GM18520 (cell line): ENCODE results near the gene MAST2.
"Not testable (repeated sequence)": the region's sequence is repeated elsewhere in the genome, so short reads cannot be mapped to it uniquely, and the experiment has no call there.

Experiments used
- ATAC-seq: cut with Tn5 transposase; IDR thresholded peaks from one replicate; pipeline ENCODE4 v1.9.1; 2021; ENCODE audit not compliant: unreplicated experiment

MAST2 gene

GRCh38 chr1:46056325-46056724, 252.9 kb downstream of the MAST2 start:
- no peak for ATAC-seq

- ATAC-seq, result not testable (repeated sequence)
Observed at GRCh38 chr1:46057215-46057614, 253.8 kb downstream of the MAST2 start.

DNA sequence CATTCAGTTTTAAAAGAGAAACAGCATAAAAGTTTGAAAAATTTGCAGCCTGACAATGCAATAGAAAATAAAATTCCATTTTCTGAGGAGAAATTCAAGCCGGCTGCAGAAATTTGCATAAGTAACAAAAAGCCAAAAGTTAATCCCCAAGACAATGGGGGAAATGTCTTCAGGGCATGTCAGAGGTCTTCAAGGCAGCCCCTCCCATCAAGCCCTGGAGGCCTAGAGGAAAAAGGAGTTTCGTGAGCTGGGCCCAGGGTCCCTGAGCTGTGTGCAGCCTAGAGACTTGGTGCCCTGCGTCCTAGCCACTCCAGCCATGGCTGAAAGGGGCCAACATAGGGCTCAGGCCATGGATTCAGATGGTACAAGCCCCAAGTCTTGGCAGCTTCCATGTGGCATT, 254.4 kb downstream of the MAST2 start:
- ATAC-seq, result no peak

- ATAC-seq, result no peak
Observed at GRCh38 chr1:46058936-46059335, 255.5 kb downstream of the MAST2 start.

DNA sequence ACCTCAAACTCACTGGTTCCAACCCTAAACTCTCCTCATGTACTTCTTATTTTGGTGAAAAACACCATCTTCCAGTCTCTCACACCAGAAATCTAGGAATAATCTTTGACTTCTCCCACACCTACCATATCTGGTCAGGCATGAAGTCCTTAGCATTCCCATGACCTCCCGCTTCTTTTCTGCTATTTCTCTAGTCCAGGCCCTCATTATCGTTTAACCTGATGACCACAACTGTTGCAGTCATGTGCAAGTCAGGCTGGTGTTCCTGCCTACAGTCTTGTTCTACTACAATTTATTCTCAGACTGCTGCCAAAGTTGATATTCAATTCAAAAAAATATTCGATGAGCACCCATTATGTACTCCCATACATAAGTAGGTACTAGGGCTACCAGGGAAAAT, 257.7 kb downstream of the MAST2 start:
- ATAC-seq, result no peak

- ATAC-seq, result no peak
Observed at GRCh38 chr1:46062651-46063319, 259.4 kb downstream of the MAST2 start.

GRCh38 chr1:46064708-46065107, 261.3 kb downstream of the MAST2 start:
- ATAC-seq, result no peak

DNA sequence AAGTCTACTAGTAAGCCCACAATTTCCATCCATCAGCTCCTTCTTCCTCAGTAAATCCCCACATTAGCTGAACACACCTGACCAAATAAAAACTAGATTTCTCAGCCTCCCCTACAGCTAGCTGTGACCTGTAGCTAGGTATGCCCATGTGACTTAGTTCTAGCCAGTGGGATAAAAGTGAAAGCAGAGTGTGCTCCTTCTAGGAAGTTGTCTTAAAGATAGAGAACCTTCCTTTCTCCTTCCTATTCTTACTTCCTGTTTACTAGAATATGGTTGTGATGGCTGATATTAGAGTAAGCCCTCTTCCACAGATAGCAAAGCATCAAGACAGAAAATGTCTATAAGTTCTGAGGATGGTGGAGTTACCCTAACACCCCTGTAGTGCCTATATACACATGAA, 262.0 kb downstream of the MAST2 start:
- ATAC-seq, result no peak

- ATAC-seq, result no peak
Observed at GRCh38 chr1:46067652-46068051, 264.2 kb downstream of the MAST2 start.

DNA sequence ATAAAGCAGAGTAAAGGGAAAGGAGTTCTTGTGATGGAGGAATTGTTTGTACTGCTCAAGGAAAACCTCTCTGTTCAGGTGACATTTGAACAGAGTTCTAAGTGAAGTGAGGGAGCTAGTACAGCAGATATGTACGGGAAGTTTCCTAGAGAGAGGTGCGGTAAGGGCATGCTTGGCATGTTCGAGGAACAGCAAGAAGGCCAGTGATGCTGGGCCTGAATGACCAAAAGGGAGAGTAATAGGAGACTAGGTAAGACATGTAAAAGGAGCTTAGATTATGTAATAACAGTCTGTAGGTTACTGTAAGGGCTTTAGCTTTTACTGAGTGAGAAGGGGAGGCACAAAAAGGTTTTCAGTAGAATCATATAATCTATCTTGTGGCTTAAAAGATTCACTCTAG, 265.1 kb downstream of the MAST2 start:
- no peak for ATAC-seq

GRCh38 chr1:46070164-46070814, 266.9 kb downstream of the MAST2 start:
- no peak for ATAC-seq

- ATAC-seq, result no peak
Observed at GRCh38 chr1:46072975-46073374, 269.6 kb downstream of the MAST2 start.

DNA sequence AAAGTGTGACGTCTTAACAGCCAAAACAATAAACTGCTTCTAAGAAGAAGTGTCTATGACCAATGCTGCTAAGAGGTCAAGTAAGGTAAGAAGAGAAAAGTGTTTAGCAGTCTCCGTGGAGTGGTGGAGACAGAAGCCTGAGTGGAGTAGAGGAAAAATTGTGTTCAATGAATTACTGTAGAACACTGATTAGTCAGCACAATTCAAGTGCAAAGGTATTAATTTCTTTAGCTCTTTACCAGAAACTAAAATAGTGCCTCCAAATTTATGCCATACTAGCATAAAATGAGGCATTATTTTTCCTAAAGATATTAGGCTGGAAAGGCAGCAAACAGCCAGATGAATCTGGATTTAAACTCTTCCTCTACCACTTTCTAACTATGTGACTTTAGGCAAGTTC, 272.9 kb downstream of the MAST2 start:
- ATAC-seq, result no peak

DNA sequence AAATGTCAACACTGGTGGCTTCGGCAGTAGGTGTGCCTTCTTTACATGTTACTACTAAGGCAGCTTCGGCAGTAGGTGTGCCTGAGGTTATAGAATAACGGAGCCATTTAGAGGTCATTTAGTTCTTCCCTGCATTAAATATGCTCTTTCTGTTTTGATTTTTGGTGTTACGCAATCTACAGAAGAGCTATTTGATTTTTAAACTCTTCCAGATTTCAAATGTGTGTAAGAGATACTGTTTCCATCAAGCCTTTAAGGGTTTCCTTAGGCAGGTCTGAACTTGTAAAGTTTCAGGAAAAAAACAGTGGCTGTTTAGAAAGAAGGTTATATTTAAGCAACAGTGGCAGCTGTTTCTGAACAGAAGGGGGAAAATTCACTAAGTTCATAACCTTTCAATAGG, 274.2 kb downstream of the MAST2 start:
- no peak for ATAC-seq

- ATAC-seq, result no peak
Observed at GRCh38 chr1:46080257-46080656, 276.8 kb downstream of the MAST2 start.

DNA sequence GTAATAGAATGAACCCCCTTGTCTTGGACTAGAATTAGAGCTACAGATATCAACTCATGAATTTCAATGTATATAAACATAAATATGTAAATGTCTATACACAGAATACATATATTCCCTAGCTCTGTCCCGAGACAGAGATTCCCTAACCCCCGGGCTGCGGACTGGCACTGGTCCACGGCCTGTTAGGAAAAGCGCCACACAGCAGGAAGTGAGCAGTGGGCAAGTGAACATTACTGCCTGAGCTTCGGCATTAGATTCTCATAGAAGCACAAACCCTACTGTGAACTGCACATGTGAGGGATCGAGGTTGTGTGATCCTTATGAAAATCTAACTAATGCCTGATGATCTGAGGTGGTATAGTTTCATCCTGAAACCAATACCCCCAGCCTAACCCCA, 277.8 kb downstream of the MAST2 start:
- no peak for ATAC-seq

DNA sequence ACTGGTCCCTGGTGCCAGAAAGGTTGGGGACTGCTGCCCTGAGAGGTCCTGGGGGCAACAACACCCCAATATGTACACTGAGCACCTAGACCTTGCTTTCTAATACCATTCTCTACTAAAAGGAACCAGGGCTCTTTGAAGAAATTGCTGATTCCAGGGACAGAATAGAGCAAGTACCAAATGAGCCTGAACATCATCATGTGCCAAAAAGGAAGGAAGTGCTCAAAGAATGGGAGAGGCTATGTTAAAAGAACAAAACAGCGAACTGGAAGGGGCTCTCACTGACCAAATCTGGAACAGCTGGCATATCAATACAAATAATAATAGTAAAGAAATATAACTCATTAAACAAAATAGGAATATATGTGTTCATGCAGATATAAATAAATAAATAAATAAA, 278.2 kb downstream of the MAST2 start:
- no peak for ATAC-seq

DNA sequence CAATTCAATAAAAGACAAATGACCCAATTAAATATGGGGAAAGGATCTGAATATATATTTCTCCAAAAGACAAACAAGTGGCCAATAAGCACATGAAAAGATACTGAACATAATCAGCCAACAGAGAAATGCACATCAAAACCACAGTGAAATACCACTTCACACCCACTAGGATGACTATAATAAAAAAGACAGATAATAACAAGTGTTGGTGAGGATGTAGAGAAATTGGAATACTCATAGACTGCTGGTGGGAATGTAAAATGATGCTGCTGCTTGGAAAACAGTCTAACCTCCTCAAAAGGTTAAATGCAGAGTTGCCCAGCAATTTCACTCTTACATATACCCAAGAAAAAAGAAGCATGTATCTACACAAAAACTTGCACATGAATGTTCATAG, 280.2 kb downstream of the MAST2 start:
- ATAC-seq, result no peak

DNA sequence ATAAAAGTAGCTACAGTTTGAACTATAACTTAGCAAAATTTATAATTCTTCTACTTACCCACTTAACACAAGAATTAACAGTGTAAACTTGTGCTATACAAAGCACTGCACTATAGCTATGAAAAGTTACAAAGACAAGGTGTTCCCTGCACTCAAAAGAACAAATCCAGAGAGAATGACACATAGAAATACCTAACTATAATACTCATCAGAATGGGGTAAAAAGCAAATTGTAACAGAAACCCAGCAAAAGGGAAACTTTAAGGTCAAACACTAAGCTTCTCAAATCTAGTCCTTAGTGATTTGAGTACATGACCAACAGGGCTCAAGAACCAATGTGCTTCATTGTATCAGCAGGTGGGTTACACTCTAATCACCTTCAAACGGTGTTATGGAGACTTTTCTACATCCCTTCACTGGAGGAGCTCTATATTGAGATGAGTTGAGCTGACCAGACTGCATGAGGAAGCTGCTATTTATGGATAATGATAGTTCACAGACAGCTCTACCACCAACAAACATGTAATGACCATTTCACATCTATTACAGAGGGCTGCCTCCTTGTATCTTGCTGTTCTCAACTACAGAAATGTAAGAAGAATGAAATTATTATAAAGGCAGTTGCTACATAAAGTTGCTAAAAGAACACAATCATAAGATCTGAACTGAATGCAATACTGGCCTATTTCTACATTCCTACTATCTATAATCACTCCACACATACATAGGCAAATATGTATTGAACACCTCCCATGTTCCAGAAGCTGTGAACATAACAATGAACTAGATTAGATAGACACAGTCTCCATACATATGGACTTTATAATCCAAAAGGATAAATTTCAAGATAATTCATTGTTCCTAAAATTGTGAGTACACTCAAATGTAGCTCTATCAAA, 281.4 kb downstream of the MAST2 start:
- no peak for ATAC-seq
